Osteoblast (primary cell): Measurements from ENCODE around the gene DESI1. TPM values are rescaled to one million over a fixed set of nuclear protein-coding genes. Genes with fewer than 3 reads are reported as not detected.
A peak's percentile ranks its signal among the peaks of the same experiment; 100 is the strongest.
"Not testable (repeated sequence)": the region's sequence is repeated elsewhere in the genome, so short reads cannot be mapped to it uniquely, and the experiment has no call there.

ENCODE experiments used
- DNase-seq: peaks from one replicate; pipeline ENCODE4 v3.0.0; 2011; ENCODE audit warnings: low spot score, mixed read lengths; ENCODE audit not compliant: insufficient read length; ENCODE audit errors: missing footprints
- H2AFZ ChIP-seq: 2 replicates; pipeline ENCODE4 v1.6.0; 2011; ENCODE audit warnings: mild to moderate bottlenecking, low read length
- H3K27ac ChIP-seq: 2 replicates; pipeline ENCODE4 v1.5.1; 2011; ENCODE audit warnings: mild to moderate bottlenecking, low read depth, low read length, moderate library complexity
- H3K27me3 ChIP-seq: 2 replicates; pipeline ENCODE4 v1.6.0; 2012; ENCODE audit warnings: mild to moderate bottlenecking, control low read depth, inconsistent platforms, low read length, moderate library complexity; ENCODE audit not compliant: insufficient read depth
- H3K36me3 ChIP-seq: 2 replicates; pipeline ENCODE4 v1.5.1; 2011; ENCODE audit warnings: mild to moderate bottlenecking, low read length, control low read depth, moderate library complexity; ENCODE audit not compliant: insufficient read depth
- H3K4me1 ChIP-seq: 2 replicates; pipeline ENCODE4 v1.5.1; 2011; ENCODE audit warnings: mild to moderate bottlenecking, low read length, control low read depth, moderate library complexity; ENCODE audit not compliant: insufficient read depth
- H3K4me2 ChIP-seq: 2 replicates; pipeline ENCODE4 v1.6.0; 2011; ENCODE audit warnings: mild to moderate bottlenecking, low read length; ENCODE audit not compliant: insufficient read depth
- H3K4me3 ChIP-seq: fragments of 200-600 bp; sonication (generic); 3 replicates; pipeline ENCODE4 v1.5.1; 2012; ENCODE audit warnings: mild to moderate bottlenecking, low read length, inconsistent platforms; ENCODE audit not compliant: insufficient read depth
- H3K79me2 ChIP-seq: 2 replicates; pipeline ENCODE4 v1.6.0; 2012; ENCODE audit warnings: mild to moderate bottlenecking, low read length, control low read depth, inconsistent platforms; ENCODE audit not compliant: insufficient read depth
- H3K9me3 ChIP-seq: 2 replicates; pipeline ENCODE4 v1.5.1; 2011; ENCODE audit warnings: low read depth, low read length, control low read depth
- H4K20me1 ChIP-seq: 2 replicates; pipeline ENCODE4 v1.6.0; 2012; ENCODE audit warnings: mild to moderate bottlenecking, low read length, control low read depth; ENCODE audit not compliant: insufficient read depth
- CTCF ChIP-seq: IDR thresholded peaks from 2 replicates; pipeline ENCODE4 v1.5.1; 2011; ENCODE audit warnings: mild to moderate bottlenecking, low read depth, low read length, moderate library complexity; ENCODE audit errors: extremely low read depth
- total RNA-seq: library from RNA; depleted of rRNA; stranded (reverse); fragments of >200 nt; gene quantifications from 2 replicates; pipeline ENCODE4 v1.2.3, GENCODE V29; 2012

DESI1 gene
- total RNA-seq, 1 donor = 16.3 TPM

- TF ChIP-seq CTCF = no peak
- Histone ChIP-seq H3K27ac (no peak overlapping the region), H3K79me2 (no peaks in the 10 kb centered on the region), H3K4me3 (no peak overlapping the region), H2AFZ (no peak overlapping the region), H3K9me3 (no peaks in the 10 kb centered on the region), H3K36me3 (no peaks in the 10 kb centered on the region), H3K4me2 (no peak overlapping the region), H3K27me3 (no peaks in the 10 kb centered on the region), H3K4me1 (peaks cover 31% of the 10 kb centered on the region), H4K20me1 (no peaks in the 10 kb centered on the region)
- DNase-seq = peak; percentile 57
Observed at GRCh38 chr22:41561788-41562187, 59.1 kb downstream of the DESI1 start.

- H3K4me3 ChIP-seq = peak overlapping the region; percentile 46
- no peaks in the 10 kb centered on the region for H4K20me1 ChIP-seq
- no peak for DNase-seq
- no peaks in the 10 kb centered on the region for H3K36me3 ChIP-seq
- H3K27ac ChIP-seq = no peak overlapping the region
- H3K79me2 ChIP-seq = no peaks in the 10 kb centered on the region
- no peak overlapping the region for H3K4me2 ChIP-seq
- H3K4me1 ChIP-seq = peaks cover 34% of the 10 kb centered on the region
- TF ChIP-seq CTCF = no peak
- peak overlapping the region; percentile 42 for H2AFZ ChIP-seq
- H3K27me3 ChIP-seq = no peaks in the 10 kb centered on the region
- no peaks in the 10 kb centered on the region for H3K9me3 ChIP-seq
Observed at GRCh38 chr22:41561335-41561734, 59.5 kb downstream of the DESI1 start.

GRCh38 chr22:41560095-41560471, 60.8 kb downstream of the DESI1 start:
- Histone ChIP-seq H3K4me1 (peaks cover 29% of the 10 kb centered on the region), H3K27ac (no peak overlapping the region), H3K4me3 (no peak overlapping the region), H3K79me2 (no peaks in the 10 kb centered on the region), H2AFZ (no peak overlapping the region), H4K20me1 (no peaks in the 10 kb centered on the region), H3K4me2 (no peak overlapping the region), H3K9me3 (no peaks in the 10 kb centered on the region), H3K27me3 (no peaks in the 10 kb centered on the region), H3K36me3 (no peaks in the 10 kb centered on the region)
- TF ChIP-seq CTCF = no peak
- no peak for DNase-seq

GRCh38 chr22:41558241-41558630, 62.6 kb downstream of the DESI1 start:
- H2AFZ ChIP-seq, H3K27me3 ChIP-seq, H3K4me2 ChIP-seq, H3K4me3 ChIP-seq, H3K36me3 ChIP-seq, H3K27ac ChIP-seq, H3K79me2 ChIP-seq, H4K20me1 ChIP-seq, H3K9me3 ChIP-seq: not testable (repeated sequence)
- H3K4me1 ChIP-seq = peaks cover 21% of the 10 kb centered on the region
- DNase-seq = peak; percentile 5
